HG02938 (cell line): ENCODE data around the gene STEAP3.

Source experiments
- ATAC-seq: cut with Tn5 transposase; IDR thresholded peaks from one replicate; pipeline ENCODE4 v1.9.1; 2021; ENCODE audit warnings: mild to moderate bottlenecking, moderate library complexity; ENCODE audit not compliant: unreplicated experiment

The STEAP3 gene

DNA sequence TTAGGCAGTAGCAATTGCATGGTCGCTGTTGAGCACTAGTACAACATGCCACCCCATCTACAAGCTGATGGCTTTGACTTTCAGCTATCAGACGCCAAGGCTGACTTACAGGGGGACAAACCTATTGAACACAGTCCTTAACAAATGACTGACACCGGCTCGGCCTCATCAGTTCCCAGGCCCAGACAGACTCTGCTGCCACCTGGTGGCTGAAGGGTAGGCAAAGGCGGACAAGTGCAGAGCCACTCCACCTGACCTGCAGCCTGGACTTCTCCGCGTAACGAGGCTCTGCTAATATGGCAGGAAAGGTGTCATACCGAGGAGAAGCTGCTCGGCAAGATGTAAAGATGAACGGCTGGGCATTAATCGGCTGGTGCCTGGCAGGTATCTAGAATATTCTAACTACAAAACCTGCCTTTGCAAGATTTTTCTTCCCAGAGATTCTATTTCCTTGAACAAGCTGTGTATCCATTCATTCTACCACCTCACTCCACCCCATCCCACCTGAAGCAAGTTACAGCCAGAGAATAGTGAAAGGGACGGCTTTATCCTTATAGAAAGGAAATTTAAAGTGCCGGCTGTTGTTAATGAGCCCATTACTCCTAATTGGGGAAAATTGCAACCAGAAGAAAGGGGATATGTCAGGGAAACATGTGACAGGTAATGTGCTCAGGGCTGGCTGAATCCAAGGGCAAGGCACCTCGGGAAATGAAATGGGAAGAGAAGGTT is 67.4 kb downstream of the STEAP3 start:
- ATAC-seq: no peak

DNA sequence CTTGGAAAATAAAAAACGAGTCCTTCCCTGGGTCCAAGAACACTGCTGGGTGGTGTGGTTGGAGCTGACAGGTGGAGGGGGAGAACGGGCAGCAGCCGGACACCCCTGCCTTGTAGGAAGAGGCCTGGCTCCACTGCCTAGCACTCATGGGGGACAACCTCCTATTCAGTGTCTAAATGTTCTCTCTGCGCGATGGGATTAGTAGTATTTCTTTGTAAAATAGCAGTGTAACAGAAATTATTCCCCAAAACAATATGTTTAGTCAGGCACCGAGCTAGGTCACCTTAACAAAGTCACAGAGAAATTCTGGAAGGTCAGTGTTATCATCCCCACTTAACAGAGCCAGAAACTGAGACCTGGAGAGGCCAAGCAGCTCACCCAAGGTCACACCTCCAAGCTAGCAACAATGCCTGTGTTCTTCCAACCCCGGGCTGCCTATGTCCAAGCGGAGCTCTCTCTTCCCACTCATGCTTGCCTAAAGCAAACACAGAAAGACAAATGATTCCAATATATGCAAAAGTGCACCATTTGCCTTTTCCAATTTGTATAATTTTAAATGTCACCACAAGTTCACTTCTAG is 68.0 kb downstream of the STEAP3 start:
- ATAC-seq: no peak

DNA sequence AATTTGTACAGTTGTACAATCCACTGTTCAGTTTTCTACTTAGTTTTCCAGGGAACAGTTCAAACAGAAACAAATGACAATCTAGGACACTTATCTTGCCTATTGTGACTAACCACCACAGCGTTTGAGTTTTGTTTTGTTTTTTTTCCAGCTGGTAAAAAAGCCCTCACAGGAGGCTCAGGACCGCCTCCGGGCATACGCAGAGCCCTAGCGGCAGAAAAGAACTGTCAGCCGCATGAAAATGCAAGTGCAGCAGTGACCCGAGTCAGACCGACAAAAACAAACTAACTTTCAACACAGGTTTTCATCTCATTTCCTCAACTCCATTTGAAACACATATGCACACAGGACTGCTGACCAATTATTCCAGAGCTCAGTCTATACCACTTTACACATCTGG is 68.6 kb downstream of the STEAP3 start:
- ATAC-seq: no peak

GRCh38 chr2:119293254-119293653 is 69.6 kb downstream of the STEAP3 start:
- no peak for ATAC-seq

DNA sequence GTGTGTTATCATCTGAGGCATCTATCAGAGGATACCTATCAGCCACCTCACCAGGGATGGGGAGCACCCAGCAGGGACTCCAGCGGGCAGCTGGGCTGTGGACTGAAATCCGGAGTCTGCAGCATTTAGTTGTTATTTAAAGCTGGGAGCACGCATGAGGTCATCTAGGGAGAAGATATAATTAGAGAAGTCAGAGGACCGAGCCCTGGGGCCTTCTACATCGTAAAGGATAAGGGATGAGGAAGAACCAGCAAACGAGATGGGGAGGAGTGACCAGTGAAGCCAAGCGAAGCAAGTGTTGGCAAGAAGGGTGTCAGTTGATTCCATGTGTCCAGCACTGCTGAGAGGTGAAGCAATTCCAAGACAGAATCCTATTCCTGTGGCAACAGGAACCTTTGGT is 70.3 kb downstream of the STEAP3 start:
- no peak for ATAC-seq

DNA sequence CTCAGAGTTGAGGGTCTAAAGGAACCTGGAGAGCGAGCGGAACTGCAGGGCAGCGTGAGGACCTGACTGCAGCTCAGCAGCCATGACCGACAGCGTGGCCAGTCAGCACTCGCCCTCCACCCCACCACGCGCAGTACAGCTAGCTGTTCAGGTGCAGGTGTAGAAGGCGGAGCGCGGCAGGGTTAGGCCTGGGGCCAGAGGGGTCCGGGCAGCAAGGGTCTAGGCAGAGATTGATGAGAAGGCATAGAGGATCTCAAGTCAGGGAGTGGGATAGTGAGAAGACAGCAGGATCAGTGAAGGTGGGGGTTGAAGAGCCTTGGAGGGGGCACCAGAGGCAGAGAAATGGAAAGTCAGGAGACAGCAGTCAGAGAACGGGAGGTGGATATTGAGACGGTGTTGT is 71.0 kb downstream of the STEAP3 start:
- no peak for ATAC-seq

DNA sequence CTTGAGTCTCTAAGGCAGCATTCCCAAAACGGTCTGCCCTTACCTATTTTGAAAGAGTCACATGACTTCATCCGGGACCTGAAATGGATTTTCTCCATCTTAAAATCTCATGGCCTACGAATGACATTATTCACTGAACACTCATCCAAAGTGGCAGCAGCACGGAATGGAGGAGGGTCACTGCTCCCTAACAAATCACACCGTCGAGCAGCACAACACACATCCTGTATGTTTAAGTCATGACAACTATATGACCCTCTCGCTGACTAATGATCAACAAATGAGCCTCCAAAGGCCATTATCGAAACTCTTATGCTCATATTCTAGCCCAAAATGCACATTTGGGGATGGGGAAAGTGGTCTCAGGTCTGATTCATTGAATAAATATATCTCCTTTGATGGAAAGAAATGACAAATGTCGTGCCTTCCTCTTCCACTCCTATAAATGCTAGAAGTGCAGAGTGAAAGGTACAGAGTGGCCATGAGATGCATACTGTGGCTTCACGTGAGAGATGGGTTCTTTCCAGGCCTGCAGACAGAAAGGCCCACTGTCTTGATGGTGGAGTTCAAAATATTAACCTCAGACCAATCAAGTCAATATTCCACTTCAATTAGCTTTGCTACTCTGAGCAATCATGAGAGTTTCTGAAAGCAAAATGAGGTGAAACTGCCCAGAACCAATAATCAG is 72.2 kb downstream of the STEAP3 start:
- ATAC-seq: no peak

- ATAC-seq: no peak
These were observed 77.8 kb downstream of the STEAP3 start for GRCh38 chr2:119301413-119301812.

DNA sequence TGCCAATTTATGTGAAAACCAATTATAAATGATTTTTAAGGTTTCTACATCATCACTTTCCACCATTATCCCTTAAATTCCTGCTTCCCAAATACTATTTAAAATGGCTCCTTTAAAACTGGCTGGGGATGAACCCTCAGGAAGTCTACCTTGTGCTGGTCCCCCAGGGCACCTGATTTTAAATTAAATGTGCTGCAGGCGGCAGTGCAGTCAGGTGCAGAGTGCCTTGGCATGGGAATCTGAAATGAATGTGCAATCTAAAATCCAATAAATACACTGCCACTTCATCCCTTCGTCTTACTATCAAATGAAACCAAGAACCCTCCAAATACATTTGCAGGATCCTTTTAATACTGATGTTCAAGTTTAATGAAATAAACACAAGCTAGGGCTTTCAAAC is 81.2 kb downstream of the STEAP3 start:
- ATAC-seq: no peak

DNA sequence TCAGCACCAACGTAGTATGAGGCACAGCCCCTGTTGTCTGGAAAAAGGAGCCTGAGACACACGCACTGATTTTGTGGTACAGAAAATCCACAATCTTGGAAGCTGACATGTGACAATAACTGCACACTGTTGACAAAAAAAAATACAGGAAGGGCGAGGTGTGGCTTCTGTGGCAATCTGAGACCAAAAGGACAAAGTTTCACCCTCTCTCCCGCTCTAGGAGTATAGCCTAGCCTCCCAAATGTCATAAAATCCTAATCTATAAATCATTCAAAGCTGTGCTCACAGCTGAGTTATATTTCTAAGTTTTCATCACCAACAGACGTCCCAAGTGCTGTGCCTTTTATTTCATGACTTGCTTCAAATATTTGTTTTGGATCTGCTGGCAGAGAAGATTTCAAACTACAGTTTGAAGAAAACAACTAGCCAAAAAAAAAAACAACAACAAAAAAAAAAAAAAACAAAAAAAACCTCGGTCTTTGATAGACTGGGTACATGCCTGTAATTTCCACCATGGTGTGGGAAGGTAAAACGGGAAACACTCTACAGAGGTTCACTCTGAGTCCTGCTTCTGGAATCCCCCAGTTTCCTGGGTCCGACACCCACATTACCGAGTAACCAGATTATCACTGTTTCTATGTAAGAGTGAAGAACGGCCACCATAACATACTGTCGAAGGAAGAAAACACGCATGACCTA is 82.0 kb downstream of the STEAP3 start:
- ATAC-seq: no peak

- no peak for ATAC-seq
These were observed 82.6 kb downstream of the STEAP3 start for GRCh38 chr2:119306196-119306590.

DNA sequence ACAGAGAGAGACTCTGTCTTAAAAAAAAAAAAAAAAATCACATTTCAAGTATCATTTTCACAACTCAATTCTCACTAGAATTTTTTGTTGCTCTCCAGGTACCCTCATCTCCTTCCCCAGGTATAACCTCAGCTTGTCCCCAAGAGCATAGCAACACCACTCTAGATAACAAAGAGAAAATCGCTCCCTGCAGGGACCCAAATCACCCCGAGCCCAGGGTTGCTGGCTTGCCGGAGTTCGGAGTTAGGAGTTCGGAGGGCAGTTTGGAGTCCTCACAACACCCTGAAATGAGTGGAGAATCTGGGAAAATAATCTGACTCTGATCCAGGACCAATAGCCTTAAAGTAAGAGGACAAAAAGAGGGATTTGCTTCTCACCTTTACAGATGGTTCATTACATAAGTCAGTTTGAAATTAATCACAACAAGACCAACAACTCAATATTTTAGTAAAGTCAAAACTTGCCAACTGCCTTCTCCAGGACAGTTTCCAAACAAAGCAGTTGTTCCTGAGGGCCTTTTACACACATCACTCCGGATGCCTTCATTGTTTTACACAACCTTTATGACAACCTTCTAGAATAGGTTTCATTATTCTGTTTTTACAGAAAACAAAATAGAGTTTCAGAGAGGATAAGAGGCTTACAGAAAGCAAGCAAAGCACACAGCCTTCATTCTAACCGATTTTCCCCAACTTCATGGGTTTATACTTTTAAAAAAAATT is 83.9 kb downstream of the STEAP3 start:
- ATAC-seq: no peak

DNA sequence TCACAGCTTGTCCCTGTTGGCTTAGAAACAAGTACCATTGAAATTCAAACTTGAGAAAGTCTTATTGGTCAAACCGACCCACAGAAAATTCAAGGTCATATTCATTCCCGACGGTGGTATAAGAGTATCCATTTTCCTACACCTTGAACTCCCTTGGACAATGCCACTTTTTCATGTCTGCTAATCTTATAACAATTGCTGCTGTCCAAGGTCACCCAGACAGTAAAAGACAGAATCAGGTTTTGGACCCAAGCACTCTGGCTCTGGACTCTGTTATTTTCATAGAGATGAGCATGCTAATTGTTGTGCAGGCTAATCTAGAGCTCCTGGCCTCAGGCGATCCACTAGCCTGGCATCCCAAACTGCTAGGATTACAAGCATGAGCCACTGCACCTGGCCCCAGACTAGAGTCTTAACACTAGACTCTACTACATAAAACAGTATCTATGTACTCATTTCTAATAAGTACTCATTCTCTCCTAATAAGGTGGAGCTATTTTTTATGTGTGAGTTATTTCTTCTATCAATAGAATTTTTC is 85.2 kb downstream of the STEAP3 start:
- no peak for ATAC-seq

DNA sequence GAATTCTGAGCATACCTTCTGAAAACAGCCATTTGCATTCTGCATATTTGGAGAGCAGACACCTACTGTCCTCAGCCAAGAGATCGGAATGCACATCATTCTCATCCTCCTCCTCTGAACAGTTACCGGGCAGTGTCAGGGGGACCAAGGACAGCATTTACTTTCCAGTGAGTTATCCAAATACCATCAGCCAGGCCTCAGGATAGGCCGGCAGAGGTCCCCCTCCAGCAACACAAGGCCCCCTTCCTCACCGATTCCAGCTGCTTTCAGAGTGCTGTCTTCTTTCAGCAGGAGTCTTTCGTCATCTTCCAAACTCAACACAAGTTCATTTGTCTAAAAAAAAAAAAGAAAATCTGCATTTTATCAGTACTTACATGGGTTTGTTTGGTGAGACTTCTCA is 87.7 kb downstream of the STEAP3 start:
- ATAC-seq: no peak

DNA sequence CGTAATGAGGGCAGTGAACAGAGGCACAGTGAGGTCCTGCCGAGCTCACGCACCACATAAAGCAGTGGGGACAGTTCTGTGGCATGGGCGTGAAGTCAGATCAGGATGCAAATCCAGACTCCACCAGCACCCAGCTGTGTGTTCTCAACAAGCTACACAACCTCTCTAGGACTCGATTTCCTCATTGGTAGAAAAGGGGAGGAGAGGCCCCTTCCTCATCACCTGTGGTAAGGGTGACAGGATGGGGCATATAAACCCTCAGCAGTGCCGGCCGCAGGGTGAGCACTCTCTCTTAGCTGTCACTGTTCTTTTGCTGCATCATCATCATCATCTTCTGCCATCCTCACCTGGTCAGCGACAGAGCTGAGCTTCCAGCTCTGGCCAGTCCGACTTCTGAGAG is 88.2 kb downstream of the STEAP3 start:
- no peak for ATAC-seq
